Activated CD8-positive, alpha-beta memory T cell treated with anti-CD3 and anti-CD28 coated beads, Interleukin-2, amount 10 ng/mL, durations not matched to agents 7 days and 5 days (primary cell): ENCODE measurements around the gene GCNA. TPM values are rescaled to one million over a fixed set of nuclear protein-coding genes. Genes with fewer than 3 reads are reported as not detected.
"Not testable (repeated sequence)": the region's sequence is repeated elsewhere in the genome, so short reads cannot be mapped to it uniquely, and the experiment has no call there.

Experiments
- ATAC-seq: fragments of 150-1000 bp; cut with Tn5 transposase; one replicate; pipeline ENCODE4 v1.10.0; 2021; ENCODE audit warnings: moderate library complexity
- CTCF ChIA-PET: fragments of 350-600 bp; sonication (Branson Sonifier 250); formaldehyde crosslinking; loops from one replicate; lab custom pipeline; 2021; ENCODE audit warnings: antibody characterized with exemption; lab: Charles Lee
- DNase-seq: peaks from one replicate; pipeline ENCODE4 v3.0.0-alpha.2; 2020
- H3K27ac Mint-ChIP-seq: one replicate; pipeline ENCODE4 v1.8.0; 2021; ENCODE audit warnings: mild to moderate bottlenecking, mixed read lengths
- H3K27me3 Mint-ChIP-seq: one replicate; pipeline ENCODE4 v1.8.0; 2021; ENCODE audit warnings: mixed read lengths
- H3K36me3 Mint-ChIP-seq: one replicate; pipeline ENCODE4 v1.8.0; 2021; ENCODE audit warnings: mild to moderate bottlenecking, mixed read lengths
- H3K4me1 Mint-ChIP-seq: one replicate; pipeline ENCODE4 v1.8.0; 2021; ENCODE audit warnings: mixed read lengths
- H3K4me3 Mint-ChIP-seq: one replicate; pipeline ENCODE4 v1.8.0; 2021; ENCODE audit warnings: mild to moderate bottlenecking, moderate library complexity, mixed read lengths
- H3K9me3 Mint-ChIP-seq: one replicate; pipeline ENCODE4 v1.8.0; 2022; ENCODE audit warnings: low read depth, mixed read lengths
- total RNA-seq, 2 experiments: library from RNA; stranded (reverse); gene quantifications; one replicate each; pipeline ENCODE4 v1.2.3, GENCODE V29; 2021

Gene GCNA
- total RNA-seq, 2 experiments from 2014 or later = 4.3 to 6.7 TPM

GRCh38 chrX:71577682-71578081 lies 555 bp upstream of the GCNA start:
- ATAC-seq (no peak), DNase-seq (no peak)
- H3K9me3 Mint-ChIP-seq = no peaks in the 10 kb centered on the region
- H3K36me3 Mint-ChIP-seq = peaks cover 42% of the 10 kb centered on the region
- no peak overlapping the region for H3K27ac Mint-ChIP-seq
- H3K4me3 Mint-ChIP-seq = no peak overlapping the region
- H3K4me1 Mint-ChIP-seq = peaks cover 6% of the 10 kb centered on the region
- CTCF ChIA-PET = interaction anchor here (0.8 kb wide), 1 partner anchor 21 kb away, joined by 3 read pairs; no protein-coding TSS in a partner anchor
- no peaks in the 10 kb centered on the region for H3K27me3 Mint-ChIP-seq

- Mint-ChIP-seq H3K27me3 (no peaks in the 10 kb centered on the region), H3K4me1 (peaks cover 6% of the 10 kb centered on the region), H3K36me3 (peaks cover 30% of the 10 kb centered on the region), H3K27ac (no peak overlapping the region), H3K4me3 (no peak overlapping the region), H3K9me3 (no peaks in the 10 kb centered on the region)
- no peak for ATAC-seq
- DNase-seq = no peak
- CTCF ChIA-PET = no interaction called here
Measured at GRCh38 chrX:71579136-71579989, 1.1 kb downstream of the GCNA start.

GRCh38 chrX:71579990-71580380 lies 1.7 kb downstream of the GCNA start:
- DNase-seq = no peak
- ATAC-seq = no peak
- CTCF ChIA-PET = no interaction called here
- Mint-ChIP-seq H3K36me3 (peaks cover 27% of the 10 kb centered on the region), H3K4me3 (no peak overlapping the region), H3K9me3 (no peaks in the 10 kb centered on the region), H3K4me1 (peaks cover 6% of the 10 kb centered on the region), H3K27me3 (no peaks in the 10 kb centered on the region), H3K27ac (no peak overlapping the region)

- Mint-ChIP-seq H3K27me3 (no peaks in the 10 kb centered on the region), H3K27ac (peak overlapping the region; percentile 28), H3K4me3 (no peak overlapping the region), H3K36me3 (peaks cover 20% of the 10 kb centered on the region), H3K9me3 (no peaks in the 10 kb centered on the region), H3K4me1 (peaks cover 7% of the 10 kb centered on the region)
- DNase-seq (no peak), ATAC-seq (no peak)
- CTCF ChIA-PET = no interaction called here
Measured at GRCh38 chrX:71581210-71581609, 3.0 kb downstream of the GCNA start.

DNA sequence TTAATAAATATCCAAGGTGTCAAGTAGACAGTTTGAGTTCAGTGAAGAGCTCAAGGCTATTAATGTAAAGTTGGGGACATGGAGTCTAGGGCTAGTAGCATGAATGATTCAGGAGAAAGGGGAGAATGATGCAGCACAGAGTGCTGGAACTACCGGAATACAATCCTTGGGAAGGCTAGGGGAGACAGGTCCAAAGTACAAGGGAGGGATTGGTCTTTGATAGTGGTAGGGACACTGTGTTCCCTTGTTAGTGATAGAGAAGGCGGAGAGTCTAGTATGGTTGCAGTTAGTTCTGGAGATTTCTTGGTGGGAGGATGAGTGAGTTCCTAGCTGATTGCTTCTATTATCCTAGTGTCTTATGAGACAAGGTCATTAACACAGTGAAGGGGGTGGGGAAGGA lies 8.7 kb downstream of the GCNA start:
- Mint-ChIP-seq H3K4me3 (no peak overlapping the region), H3K36me3 (peaks cover 6% of the 10 kb centered on the region), H3K4me1 (peaks cover 6% of the 10 kb centered on the region), H3K9me3 (no peaks in the 10 kb centered on the region), H3K27me3 (no peaks in the 10 kb centered on the region), H3K27ac (no peak overlapping the region)
- CTCF ChIA-PET = no interaction called here
- no peak for DNase-seq
- ATAC-seq = no peak

DNA sequence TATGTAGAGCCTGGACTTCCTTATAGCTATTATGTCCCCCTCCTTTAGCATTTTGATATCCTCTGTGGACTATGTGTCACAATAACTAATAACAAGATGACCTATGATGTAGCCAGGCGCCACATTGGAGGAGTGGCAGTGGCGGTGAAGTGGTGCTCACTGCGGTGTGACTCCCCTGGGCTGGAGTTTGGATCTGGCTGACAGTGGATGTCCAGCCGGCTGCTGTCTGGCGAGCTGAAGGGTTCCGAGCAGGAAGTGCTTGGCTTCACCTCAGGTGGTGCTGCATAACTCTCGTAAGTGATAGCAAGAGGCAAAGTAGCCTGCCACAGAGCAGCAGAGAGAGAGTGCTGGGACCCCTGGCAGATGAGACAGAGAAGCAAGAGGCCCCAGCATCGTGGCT lies 15.0 kb downstream of the GCNA start:
- H3K9me3 Mint-ChIP-seq, DNase-seq, CTCF ChIA-PET, ATAC-seq, H3K27me3 Mint-ChIP-seq, H3K4me3 Mint-ChIP-seq, H3K27ac Mint-ChIP-seq, H3K4me1 Mint-ChIP-seq, H3K36me3 Mint-ChIP-seq: not testable (repeated sequence)

- Mint-ChIP-seq H3K4me1 (peaks cover 16% of the 10 kb centered on the region), H3K27ac (no peak overlapping the region), H3K9me3 (no peaks in the 10 kb centered on the region), H3K4me3 (no peak overlapping the region), H3K27me3 (no peaks in the 10 kb centered on the region), H3K36me3 (peaks cover 49% of the 10 kb centered on the region)
- CTCF ChIA-PET = interaction anchor here (1.2 kb wide), 1 partner anchor 52 kb away, joined by 4 read pairs; no protein-coding TSS in a partner anchor
- no peak for ATAC-seq
- DNase-seq = no peak
Measured at GRCh38 chrX:71599965-71600364, 21.7 kb downstream of the GCNA start.

DNA sequence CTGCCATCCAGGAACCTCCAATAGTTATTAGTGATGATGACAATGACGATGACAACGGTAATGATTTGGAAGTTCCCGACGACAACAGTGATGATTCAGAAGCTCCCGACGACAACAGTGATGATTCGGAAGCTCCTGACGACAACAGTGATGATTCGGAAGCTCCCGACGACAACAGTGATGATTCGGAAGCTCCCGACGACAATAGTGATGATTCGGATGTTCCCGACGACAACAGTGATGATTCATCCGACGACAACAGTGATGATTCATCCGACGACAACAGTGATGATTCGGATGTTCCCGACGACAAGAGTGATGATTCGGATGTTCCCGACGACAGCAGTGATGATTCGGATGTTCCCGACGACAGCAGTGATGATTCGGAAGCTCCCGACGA lies 25.4 kb downstream of the GCNA start:
- Mint-ChIP-seq H3K4me3 (no peak overlapping the region), H3K27me3 (no peaks in the 10 kb centered on the region), H3K27ac (peak overlapping the region; percentile 36), H3K9me3 (no peaks in the 10 kb centered on the region), H3K36me3 (peaks cover 62% of the 10 kb centered on the region), H3K4me1 (peaks cover 49% of the 10 kb centered on the region)
- ATAC-seq (no peak), DNase-seq (no peak)
- CTCF ChIA-PET = no interaction called here

DNA sequence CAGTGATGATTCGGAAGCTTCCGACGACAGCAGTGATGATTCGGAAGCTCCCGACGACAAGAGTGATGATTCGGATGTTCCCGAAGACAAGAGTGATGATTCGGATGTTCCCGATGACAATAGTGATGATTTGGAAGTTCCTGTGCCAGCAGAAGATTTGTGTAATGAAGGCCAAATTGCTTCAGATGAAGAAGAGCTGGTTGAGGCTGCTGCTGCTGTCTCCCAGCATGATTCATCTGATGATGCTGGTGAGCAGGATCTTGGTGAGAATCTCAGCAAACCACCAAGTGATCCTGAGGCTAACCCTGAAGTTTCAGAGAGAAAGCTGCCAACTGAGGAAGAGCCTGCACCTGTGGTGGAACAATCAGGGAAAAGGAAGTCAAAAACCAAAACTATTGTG lies 25.9 kb downstream of the GCNA start:
- Mint-ChIP-seq H3K4me1 (peaks cover 55% of the 10 kb centered on the region), H3K9me3 (no peaks in the 10 kb centered on the region), H3K27me3 (no peaks in the 10 kb centered on the region), H3K4me3 (no peak overlapping the region), H3K27ac (no peak overlapping the region), H3K36me3 (peaks cover 65% of the 10 kb centered on the region)
- no peak for ATAC-seq
- no peak for DNase-seq
- CTCF ChIA-PET = no interaction called here

- H3K4me1 Mint-ChIP-seq = peaks cover 60% of the 10 kb centered on the region
- H3K36me3 Mint-ChIP-seq = peaks cover 71% of the 10 kb centered on the region
- no peaks in the 10 kb centered on the region for H3K27me3 Mint-ChIP-seq
- H3K9me3 Mint-ChIP-seq = no peaks in the 10 kb centered on the region
- ATAC-seq (no peak), DNase-seq (no peak)
- H3K27ac Mint-ChIP-seq = peak overlapping the region; percentile 83
- CTCF ChIA-PET = no interaction called here
- no peak overlapping the region for H3K4me3 Mint-ChIP-seq
Measured at GRCh38 chrX:71604796-71605568, 26.7 kb downstream of the GCNA start.

DNA sequence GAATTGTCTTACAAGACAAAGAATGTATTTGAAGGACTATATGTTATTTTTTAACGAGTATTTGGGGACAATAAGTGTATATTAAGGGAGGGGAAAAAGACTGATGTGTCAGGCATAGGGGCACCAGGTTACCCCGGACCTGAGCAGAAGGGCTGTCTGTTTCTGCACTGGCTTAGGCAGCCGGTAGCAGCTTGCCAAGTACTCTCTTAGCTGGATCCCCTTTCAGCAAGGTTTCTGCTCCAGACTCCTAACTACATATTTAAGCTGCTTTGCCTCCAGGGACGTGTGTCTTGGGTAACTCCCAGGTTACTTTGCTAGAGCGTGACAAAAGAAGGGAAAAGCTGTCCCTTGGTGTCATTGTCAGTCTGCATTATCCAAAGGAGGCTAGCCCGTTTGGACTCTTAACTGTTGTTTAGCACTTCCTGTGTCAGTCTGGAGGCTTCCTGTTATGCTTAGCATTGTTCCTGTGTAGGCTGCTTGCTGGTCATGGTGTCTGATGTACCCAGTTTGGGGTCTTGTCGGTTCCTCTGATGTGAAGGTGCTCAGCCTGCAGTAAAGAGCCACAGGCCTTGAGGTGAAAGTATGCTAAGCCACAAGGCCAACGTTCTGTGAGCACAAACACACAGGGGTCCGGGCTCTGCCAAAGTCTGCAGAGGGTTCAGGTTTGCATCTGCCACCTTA lies 28.4 kb downstream of the GCNA start:
- Mint-ChIP-seq H3K36me3 (peaks cover 74% of the 10 kb centered on the region), H3K27me3 (no peaks in the 10 kb centered on the region), H3K9me3 (no peaks in the 10 kb centered on the region), H3K4me1 (peaks cover 66% of the 10 kb centered on the region), H3K4me3 (peak overlapping the region; percentile 47), H3K27ac (peak overlapping the region; percentile 92)
- ATAC-seq (peak; percentile 90), DNase-seq (peak; percentile 68)
- CTCF ChIA-PET = interaction anchor here (1.8 to 2.1 kb wide), 2 partner anchors 16 to 45 kb away, joined by 6 to 7 read pairs; no protein-coding TSS in a partner anchor

GRCh38 chrX:71607488-71607887 lies 29.3 kb downstream of the GCNA start:
- Mint-ChIP-seq H3K4me3 (peak overlapping the region; percentile 30), H3K27ac (peak overlapping the region; percentile 92), H3K4me1 (peaks cover 67% of the 10 kb centered on the region), H3K9me3 (no peaks in the 10 kb centered on the region), H3K27me3 (no peaks in the 10 kb centered on the region), H3K36me3 (peaks cover 71% of the 10 kb centered on the region)
- no peak for ATAC-seq
- CTCF ChIA-PET = interaction anchor here (1.8 to 2.1 kb wide), 2 partner anchors 15 to 44 kb away, joined by 6 to 7 read pairs; no protein-coding TSS in a partner anchor
- no peak for DNase-seq

GRCh38 chrX:71609095-71609750 lies 31.0 kb downstream of the GCNA start:
- CTCF ChIA-PET = interaction anchor here (1.0 to 1.4 kb wide), 2 partner anchors 8 to 14 kb away, joined by 4 to 6 read pairs; no protein-coding TSS in a partner anchor
- Mint-ChIP-seq H3K36me3 (peaks cover 61% of the 10 kb centered on the region), H3K4me3 (no peak overlapping the region), H3K27ac (peak overlapping the region; percentile 35), H3K9me3 (no peaks in the 10 kb centered on the region), H3K4me1 (peaks cover 64% of the 10 kb centered on the region), H3K27me3 (no peaks in the 10 kb centered on the region)
- ATAC-seq = peak; percentile 41
- DNase-seq = no peak
